Measurements from ENCODE around the gene BANF2.

BANF2 gene

DNA sequence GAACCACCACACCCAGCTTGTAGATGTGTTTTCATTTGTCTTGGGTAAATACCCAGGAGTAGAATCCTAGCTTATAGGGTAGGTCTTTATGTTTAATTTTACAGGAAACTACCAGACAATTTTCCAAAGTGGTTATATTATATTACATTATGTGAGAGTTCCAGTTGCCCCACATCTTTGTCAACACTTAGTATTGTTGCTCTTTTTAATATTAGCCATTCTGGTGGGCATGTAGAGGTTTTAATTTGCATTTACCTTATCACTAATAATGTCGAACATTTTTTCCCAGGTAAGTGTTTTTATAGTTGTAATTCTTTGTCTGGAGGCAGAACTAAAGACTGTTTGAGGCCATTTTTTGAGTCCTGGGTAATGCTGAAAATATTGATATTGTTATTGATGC is 3.5 kb upstream of the BANF2 start:
- H3K4me2 ChIP-seq (ENCODE audit: insufficient read depth, low read length): no peak overlapping the region
- H4K20me1 ChIP-seq (ENCODE audit: insufficient read depth, low read length): no peaks in the 10 kb centered on the region
- DNase-seq (no peak), ATAC-seq (ENCODE audit: insufficient read depth, low read depth) (no peak)
- H3K79me2 ChIP-seq (ENCODE audit: insufficient read depth, low read length): no peaks in the 10 kb centered on the region
- H3K9me3 ChIP-seq (ENCODE audit: insufficient read depth, low read length, severe bottlenecking): peaks cover 5% of the 10 kb centered on the region
- H3K36me3 ChIP-seq (ENCODE audit: insufficient read depth, low read length): no peaks in the 10 kb centered on the region
- no peak overlapping the region for H2AFZ ChIP-seq (ENCODE audit: low read depth, low read length)
- no peak overlapping the region for H3K4me3 ChIP-seq (ENCODE audit: low read depth in 1 of 2, low read length in 2 of 2)
- peaks cover 13% of the 10 kb centered on the region for H3K27me3 ChIP-seq (ENCODE audit: insufficient read depth, low read length, poor library complexity)
- H3K27ac ChIP-seq (ENCODE audit: low read length): no peak overlapping the region
- no peak for TF ChIP-seq EZH2 (IDR thresholded peaks at IDR 0.05; ENCODE audit: borderline replicate concordance, low read depth, low read length, severe bottlenecking)
- TF ChIP-seq, protein P1, sequence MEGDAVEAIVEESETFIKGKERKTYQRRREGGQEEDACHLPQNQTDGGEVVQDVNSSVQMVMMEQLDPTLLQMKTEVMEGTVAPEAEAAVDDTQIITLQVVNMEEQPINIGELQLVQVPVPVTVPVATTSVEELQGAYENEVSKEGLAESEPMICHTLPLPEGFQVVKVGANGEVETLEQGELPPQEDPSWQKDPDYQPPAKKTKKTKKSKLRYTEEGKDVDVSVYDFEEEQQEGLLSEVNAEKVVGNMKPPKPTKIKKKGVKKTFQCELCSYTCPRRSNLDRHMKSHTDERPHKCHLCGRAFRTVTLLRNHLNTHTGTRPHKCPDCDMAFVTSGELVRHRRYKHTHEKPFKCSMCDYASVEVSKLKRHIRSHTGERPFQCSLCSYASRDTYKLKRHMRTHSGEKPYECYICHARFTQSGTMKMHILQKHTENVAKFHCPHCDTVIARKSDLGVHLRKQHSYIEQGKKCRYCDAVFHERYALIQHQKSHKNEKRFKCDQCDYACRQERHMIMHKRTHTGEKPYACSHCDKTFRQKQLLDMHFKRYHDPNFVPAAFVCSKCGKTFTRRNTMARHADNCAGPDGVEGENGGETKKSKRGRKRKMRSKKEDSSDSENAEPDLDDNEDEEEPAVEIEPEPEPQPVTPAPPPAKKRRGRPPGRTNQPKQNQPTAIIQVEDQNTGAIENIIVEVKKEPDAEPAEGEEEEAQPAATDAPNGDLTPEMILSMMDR (IDR thresholded peaks at IDR 0.05; ENCODE audit: borderline replicate concordance, extremely low read depth, low read length, poor library complexity, severe bottlenecking): no peak
- no peak overlapping the region for H3K9ac ChIP-seq (ENCODE audit: low read depth, low read length)
- no peaks in the 10 kb centered on the region for H3K4me1 ChIP-seq (ENCODE audit: insufficient read depth, low read length)

DNA sequence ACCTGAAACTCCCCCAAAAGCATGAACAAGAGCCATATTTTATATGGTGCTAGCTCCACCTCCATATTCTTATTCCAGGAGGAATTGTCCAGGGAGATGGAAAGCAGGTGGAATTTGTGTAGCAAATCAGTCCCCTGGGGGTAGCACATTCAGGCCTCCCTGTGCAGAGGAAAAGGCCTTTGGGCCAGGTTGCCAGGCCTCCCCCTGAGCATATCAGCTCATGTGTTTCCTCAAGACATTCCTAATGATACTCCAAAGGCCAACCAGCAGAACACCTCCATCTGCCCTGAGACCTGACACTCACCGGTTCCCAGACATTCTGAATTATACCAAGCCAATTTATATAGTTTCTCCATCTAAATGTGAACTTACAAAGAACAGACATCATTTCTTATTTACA is 2.6 kb upstream of the BANF2 start:
- H4K20me1 ChIP-seq (ENCODE audit: insufficient read depth, low read length): no peaks in the 10 kb centered on the region
- TF ChIP-seq, protein P1 (IDR thresholded peaks at IDR 0.05; ENCODE audit: borderline replicate concordance, extremely low read depth, low read length, poor library complexity, severe bottlenecking): no peak
- TF ChIP-seq EZH2 (IDR thresholded peaks at IDR 0.05; ENCODE audit: borderline replicate concordance, low read depth, low read length, severe bottlenecking): no peak
- H3K27me3 ChIP-seq (ENCODE audit: insufficient read depth, low read length, poor library complexity): peaks cover 15% of the 10 kb centered on the region
- H3K9ac ChIP-seq (ENCODE audit: low read depth, low read length): no peak overlapping the region
- ATAC-seq (ENCODE audit: insufficient read depth, low read depth) (no peak), DNase-seq (no peak)
- no peaks in the 10 kb centered on the region for H3K79me2 ChIP-seq (ENCODE audit: insufficient read depth, low read length)
- no peaks in the 10 kb centered on the region for H3K4me1 ChIP-seq (ENCODE audit: insufficient read depth, low read length)
- no peak overlapping the region for H3K4me2 ChIP-seq (ENCODE audit: insufficient read depth, low read length)
- peaks cover 5% of the 10 kb centered on the region for H3K9me3 ChIP-seq (ENCODE audit: insufficient read depth, low read length, severe bottlenecking)
- H3K27ac ChIP-seq (ENCODE audit: low read length): no peak overlapping the region
- H2AFZ ChIP-seq (ENCODE audit: low read depth, low read length): no peak overlapping the region
- no peaks in the 10 kb centered on the region for H3K36me3 ChIP-seq (ENCODE audit: insufficient read depth, low read length)
- no peak overlapping the region for H3K4me3 ChIP-seq (ENCODE audit: low read depth in 1 of 2, low read length in 2 of 2)

GRCh38 chr20:17698384-17698783 is 1.4 kb upstream of the BANF2 start:
- no peak for TF ChIP-seq EZH2 (IDR thresholded peaks at IDR 0.05; ENCODE audit: borderline replicate concordance, low read depth, low read length, severe bottlenecking)
- TF ChIP-seq, protein P1 (IDR thresholded peaks at IDR 0.05; ENCODE audit: borderline replicate concordance, extremely low read depth, low read length, poor library complexity, severe bottlenecking): no peak
- no peak overlapping the region for H3K4me3 ChIP-seq (ENCODE audit: low read depth in 1 of 2, low read length in 2 of 2)
- no peak for DNase-seq
- H4K20me1 ChIP-seq (ENCODE audit: insufficient read depth, low read length): no peaks in the 10 kb centered on the region
- ATAC-seq (ENCODE audit: insufficient read depth, low read depth): no peak
- H3K4me2 ChIP-seq (ENCODE audit: insufficient read depth, low read length): no peak overlapping the region
- H3K27ac ChIP-seq (ENCODE audit: low read length): no peak overlapping the region
- no peaks in the 10 kb centered on the region for H3K79me2 ChIP-seq (ENCODE audit: insufficient read depth, low read length)
- no peaks in the 10 kb centered on the region for H3K36me3 ChIP-seq (ENCODE audit: insufficient read depth, low read length)
- no peaks in the 10 kb centered on the region for H3K4me1 ChIP-seq (ENCODE audit: insufficient read depth, low read length)
- H3K27me3 ChIP-seq (ENCODE audit: insufficient read depth, low read length, poor library complexity): peaks cover 15% of the 10 kb centered on the region
- H3K9ac ChIP-seq (ENCODE audit: low read depth, low read length): no peak overlapping the region
- H3K9me3 ChIP-seq (ENCODE audit: insufficient read depth, low read length, severe bottlenecking): peaks cover 5% of the 10 kb centered on the region
- no peak overlapping the region for H2AFZ ChIP-seq (ENCODE audit: low read depth, low read length)

DNA sequence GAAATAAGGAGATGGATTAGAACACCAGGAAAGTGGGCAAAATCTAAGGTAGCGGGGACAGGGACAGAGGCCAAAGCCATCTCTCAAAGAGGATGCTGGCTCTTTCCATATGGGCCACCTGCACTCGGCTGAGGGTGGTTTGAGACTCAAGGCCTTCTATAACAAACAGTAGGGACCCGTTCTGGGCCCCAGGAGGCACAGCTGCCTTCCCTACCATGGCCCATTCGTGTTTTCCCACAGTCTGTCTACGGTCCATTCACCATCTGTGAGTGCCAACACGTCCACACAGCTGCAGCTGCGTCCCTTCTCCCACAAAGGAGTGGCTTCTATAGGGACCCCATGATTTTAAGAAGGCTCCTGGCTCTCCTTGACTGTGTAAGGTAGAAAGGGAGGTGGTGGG is 871 bp downstream of the BANF2 start:
- no peaks in the 10 kb centered on the region for H3K79me2 ChIP-seq (ENCODE audit: insufficient read depth, low read length)
- no peaks in the 10 kb centered on the region for H4K20me1 ChIP-seq (ENCODE audit: insufficient read depth, low read length)
- DNase-seq: no peak
- no peak overlapping the region for H3K27ac ChIP-seq (ENCODE audit: low read length)
- H3K9me3 ChIP-seq (ENCODE audit: insufficient read depth, low read length, severe bottlenecking): peaks cover 5% of the 10 kb centered on the region
- H2AFZ ChIP-seq (ENCODE audit: low read depth, low read length): no peak overlapping the region
- H3K9ac ChIP-seq (ENCODE audit: low read depth, low read length): no peak overlapping the region
- peaks cover 18% of the 10 kb centered on the region for H3K27me3 ChIP-seq (ENCODE audit: insufficient read depth, low read length, poor library complexity)
- no peak for ATAC-seq (ENCODE audit: insufficient read depth, low read depth)
- no peaks in the 10 kb centered on the region for H3K36me3 ChIP-seq (ENCODE audit: insufficient read depth, low read length)
- H3K4me1 ChIP-seq (ENCODE audit: insufficient read depth, low read length): no peaks in the 10 kb centered on the region
- no peak overlapping the region for H3K4me2 ChIP-seq (ENCODE audit: insufficient read depth, low read length)
- no peak overlapping the region for H3K4me3 ChIP-seq (ENCODE audit: low read depth in 1 of 2, low read length in 2 of 2)
- TF ChIP-seq EZH2 (IDR thresholded peaks at IDR 0.05; ENCODE audit: borderline replicate concordance, low read depth, low read length, severe bottlenecking): no peak
- TF ChIP-seq, protein P1 (IDR thresholded peaks at IDR 0.05; ENCODE audit: borderline replicate concordance, extremely low read depth, low read length, poor library complexity, severe bottlenecking): no peak
